Cardiac muscle cell (in vitro differentiated cells and primary cell): Measurements from ENCODE around the gene CDT1. TPM values are rescaled to one million over a fixed set of nuclear protein-coding genes. Genes with fewer than 3 reads are reported as not detected.

ENCODE experiments used
- DNase-seq, 2 donors: peaks; one replicate each; pipeline versions ENCODE4 v3.0.0 to v3.0.0-alpha.2; 2010 to 2017; ENCODE audit warnings: low read depth in 1 of 2, low spot score in 1 of 2
- H3K27ac ChIP-seq: fragments of 200-600 bp; sonication (generic); 2 replicates; pipeline ENCODE4 v1.5.1; 2016
- H3K27me3 ChIP-seq: fragments of 200-600 bp; sonication (generic); 2 replicates; pipeline ENCODE4 v1.6.0; 2016; ENCODE audit warnings: control low read depth
- H3K36me3 ChIP-seq: fragments of 200-600 bp; sonication (generic); 2 replicates; pipeline ENCODE4 v1.5.1; 2016; ENCODE audit warnings: control low read depth
- H3K4me1 ChIP-seq: fragments of 200-600 bp; sonication (generic); 2 replicates; pipeline ENCODE4 v1.8.1; 2017; ENCODE audit warnings: low read depth, mild to moderate bottlenecking, mixed run types
- H3K4me3 ChIP-seq: fragments of 200-600 bp; sonication (generic); 2 replicates; pipeline ENCODE4 v1.5.1; 2016; ENCODE audit warnings: mild to moderate bottlenecking
- H3K9me3 ChIP-seq: fragments of 200-600 bp; sonication (generic); 2 replicates; pipeline ENCODE4 v1.5.1; 2017; ENCODE audit warnings: low read depth, mild to moderate bottlenecking, control low read depth
- CTCF ChIP-seq: IDR thresholded peaks from 2 replicates; pipeline ENCODE4 v1.5.1; 2012; ENCODE audit warnings: low read depth, mild to moderate bottlenecking, low read length
- polyA plus RNA-seq: library from polyadenylated mRNA; unstranded; fragments of >200 nt; fragmentation: Nextera tagmentation; extraction: Ambion mirVana; gene quantifications from 2 replicates; pipeline ENCODE4 v1.2.1, GENCODE V29; 2016
- total RNA-seq: library from RNA; depleted of rRNA; stranded (reverse); fragments of >200 nt; gene quantifications from 2 replicates; pipeline ENCODE4 v1.2.3, GENCODE V29; 2016

CDT1 gene
- total RNA-seq (24.5 and 29.6 TPM in 2 replicates), polyA plus RNA-seq (15.9 and 17.9 TPM in 2 replicates)

GRCh38 chr16:88803264-88803987, at the start of gene CDT1:
Gene CDT1, plus strand, starts transcription at chr16:88803789. Its CDS starts 43 bp downstream, at chr16:88803832.
- no peaks in the 10 kb centered on the region for H3K27me3 ChIP-seq
- H3K4me3 ChIP-seq: peak within 1 kb of the TSS; percentile 55
- no peak for TF ChIP-seq CTCF
- peak; percentile 83 to 87 for DNase-seq
- H3K4me1 ChIP-seq: no peaks in the 10 kb centered on the region
- no peaks in the 10 kb centered on the region for H3K9me3 ChIP-seq
- H3K27ac ChIP-seq: no peak within 1 kb of the TSS
- H3K36me3 ChIP-seq: peaks cover 4% of the 10 kb centered on the region

- Histone ChIP-seq H3K27me3 (no peaks in the 10 kb centered on the region), H3K36me3 (no peaks in the 10 kb centered on the region), H3K4me1 (peaks cover 8% of the 10 kb centered on the region), H3K9me3 (no peaks in the 10 kb centered on the region), H3K27ac (no peak overlapping the region), H3K4me3 (no peak overlapping the region)
- no peak for DNase-seq
- TF ChIP-seq CTCF: no peak
These were observed 49.3 kb upstream of the CDT1 start for GRCh38 chr16:88754109-88754911.

- no peak overlapping the region for H3K27ac ChIP-seq
- peaks cover 16% of the 10 kb centered on the region for H3K4me1 ChIP-seq
- no peaks in the 10 kb centered on the region for H3K27me3 ChIP-seq
- DNase-seq: peak in 1 of 2 donors; percentile 25
- H3K9me3 ChIP-seq: no peaks in the 10 kb centered on the region
- H3K36me3 ChIP-seq: no peaks in the 10 kb centered on the region
- no peak for TF ChIP-seq CTCF
- no peak overlapping the region for H3K4me3 ChIP-seq
These were observed 48.5 kb upstream of the CDT1 start for GRCh38 chr16:88754912-88755744.

GRCh38 chr16:88755745-88756443, 47.7 kb upstream of the CDT1 start:
- Histone ChIP-seq H3K4me3 (no peak overlapping the region), H3K4me1 (peaks cover 17% of the 10 kb centered on the region), H3K36me3 (no peaks in the 10 kb centered on the region), H3K27me3 (no peaks in the 10 kb centered on the region), H3K27ac (no peak overlapping the region), H3K9me3 (no peaks in the 10 kb centered on the region)
- no peak for DNase-seq
- no peak for TF ChIP-seq CTCF
